OCI-LY1 (cell line): ENCODE measurements around the gene SPATA31D4.

Source experiments
- H2AFZ ChIP-seq: fragments of 200-600 bp; sonication (generic), shearing (Covaris generic); 2 replicates; pipeline ENCODE4 v1.6.0; 2014; ENCODE audit warnings: antibody characterized with exemption, mild to moderate bottlenecking, low read length
- H3F3A ChIP-seq: fragments of 200-600 bp; sonication (generic), shearing (Covaris generic); 2 replicates; pipeline ENCODE4 v1.6.0; 2014; ENCODE audit warnings: mild to moderate bottlenecking, antibody characterized with exemption, low read length, moderate library complexity; ENCODE audit not compliant: insufficient read depth
- H3K27ac ChIP-seq: fragments of 200-600 bp; sonication (generic); 2 replicates; pipeline ENCODE4 v1.5.1; 2014; ENCODE audit warnings: low read length, mixed run types, mild to moderate bottlenecking, low read depth; ENCODE audit not compliant: poor library complexity, severe bottlenecking
- H3K27me3 ChIP-seq: fragments of 200-600 bp; sonication (generic); 2 replicates; pipeline ENCODE4 v1.6.0; 2014; ENCODE audit warnings: antibody characterized with exemption, mild to moderate bottlenecking, low read length, moderate library complexity; ENCODE audit not compliant: insufficient read depth
- H3K36me3 ChIP-seq: fragments of 200-600 bp; sonication (generic); 2 replicates; pipeline ENCODE4 v1.6.1; 2014; ENCODE audit warnings: mild to moderate bottlenecking, antibody characterized with exemption, low read length, moderate library complexity, mixed read lengths; ENCODE audit not compliant: insufficient read depth
- H3K4me1 ChIP-seq: fragments of 200-600 bp; sonication (generic); 2 replicates; pipeline ENCODE4 v1.5.1; 2014; ENCODE audit warnings: mild to moderate bottlenecking, low read length, moderate library complexity; ENCODE audit not compliant: insufficient read depth, severe bottlenecking
- H3K4me2 ChIP-seq: fragments of 200-600 bp; sonication (generic), shearing (Covaris generic); 2 replicates; pipeline ENCODE4 v1.6.1; 2014; ENCODE audit warnings: low read length
- H3K4me3 ChIP-seq: fragments of 200-600 bp; sonication (generic); 2 replicates; pipeline ENCODE4 v1.5.1; 2014; ENCODE audit warnings: low read length, low read depth, mild to moderate bottlenecking, mixed read lengths; ENCODE audit not compliant: poor library complexity, severe bottlenecking
- H3K79me2 ChIP-seq: fragments of 200-600 bp; shearing (Covaris generic); 2 replicates; pipeline ENCODE4 v1.6.1; 2016; ENCODE audit warnings: mixed run types, low read length, mixed read lengths; ENCODE audit not compliant: insufficient read depth
- H3K9ac ChIP-seq: fragments of 200-600 bp; sonication (generic), shearing (Covaris generic); 2 replicates; pipeline ENCODE4 v1.6.1; 2014; ENCODE audit warnings: mild to moderate bottlenecking, low read length, mixed read lengths
- H3K9me2 ChIP-seq: fragments of 200-600 bp; sonication (generic), shearing (Covaris generic); 2 replicates; pipeline ENCODE4 v1.6.1; 2014; ENCODE audit warnings: low read depth, mild to moderate bottlenecking, low read length, mixed read lengths
- H3K9me3 ChIP-seq: fragments of 200-600 bp; shearing (Covaris generic); 2 replicates; pipeline ENCODE4 v1.6.1; 2014; ENCODE audit warnings: low read length, mixed read lengths
- H4K20me1 ChIP-seq: fragments of 200-600 bp; sonication (generic), shearing (Covaris generic); 2 replicates; pipeline ENCODE4 v1.6.0; 2016; ENCODE audit warnings: mild to moderate bottlenecking, low read length; ENCODE audit not compliant: insufficient read depth
- EZH2 ChIP-seq: fragments of 200-600 bp; sonication (generic), shearing (Covaris generic); IDR thresholded peaks from 2 replicates; pipeline ENCODE4 v1.8.0; 2017; ENCODE audit warnings: borderline replicate concordance, mixed run types, mild to moderate bottlenecking, antibody characterized with exemption, low read length, moderate library complexity, mixed read lengths
- TF ChIP-seq, protein P1 (sequence below): fragments of 200-600 bp; sonication (generic), shearing (Covaris generic); IDR thresholded peaks from 2 replicates; pipeline ENCODE4 v1.5.1; 2017; ENCODE audit warnings: mild to moderate bottlenecking, antibody characterized with exemption, low read length, moderate library complexity, mixed read lengths

Gene SPATA31D4

DNA sequence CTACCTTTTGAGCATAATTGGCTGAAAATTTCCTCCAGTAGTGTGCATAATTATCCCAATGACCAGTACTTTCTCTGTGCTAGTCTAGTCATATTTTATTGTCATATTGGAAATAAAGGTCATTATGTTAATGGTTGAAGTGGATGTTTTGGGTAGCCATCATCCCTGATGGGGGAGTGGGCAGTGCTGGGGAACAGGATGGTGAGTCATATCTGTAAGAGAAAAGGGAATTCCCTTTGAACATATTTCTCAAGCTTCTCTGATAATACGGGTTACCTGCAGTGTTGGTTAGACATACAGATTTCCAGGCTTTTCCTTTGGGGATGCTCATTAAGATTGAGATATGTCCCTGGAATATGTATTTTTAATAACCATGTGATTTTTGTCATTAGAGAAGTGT lies 33.3 kb upstream of the SPATA31D4 start:
- H3K27me3 ChIP-seq = no peaks in the 10 kb centered on the region
- no peak overlapping the region for H2AFZ ChIP-seq
- TF ChIP-seq EZH2 = no peak
- TF ChIP-seq, protein P1, sequence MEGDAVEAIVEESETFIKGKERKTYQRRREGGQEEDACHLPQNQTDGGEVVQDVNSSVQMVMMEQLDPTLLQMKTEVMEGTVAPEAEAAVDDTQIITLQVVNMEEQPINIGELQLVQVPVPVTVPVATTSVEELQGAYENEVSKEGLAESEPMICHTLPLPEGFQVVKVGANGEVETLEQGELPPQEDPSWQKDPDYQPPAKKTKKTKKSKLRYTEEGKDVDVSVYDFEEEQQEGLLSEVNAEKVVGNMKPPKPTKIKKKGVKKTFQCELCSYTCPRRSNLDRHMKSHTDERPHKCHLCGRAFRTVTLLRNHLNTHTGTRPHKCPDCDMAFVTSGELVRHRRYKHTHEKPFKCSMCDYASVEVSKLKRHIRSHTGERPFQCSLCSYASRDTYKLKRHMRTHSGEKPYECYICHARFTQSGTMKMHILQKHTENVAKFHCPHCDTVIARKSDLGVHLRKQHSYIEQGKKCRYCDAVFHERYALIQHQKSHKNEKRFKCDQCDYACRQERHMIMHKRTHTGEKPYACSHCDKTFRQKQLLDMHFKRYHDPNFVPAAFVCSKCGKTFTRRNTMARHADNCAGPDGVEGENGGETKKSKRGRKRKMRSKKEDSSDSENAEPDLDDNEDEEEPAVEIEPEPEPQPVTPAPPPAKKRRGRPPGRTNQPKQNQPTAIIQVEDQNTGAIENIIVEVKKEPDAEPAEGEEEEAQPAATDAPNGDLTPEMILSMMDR = no peak
- H3F3A ChIP-seq = no peaks in the 10 kb centered on the region
- no peaks in the 10 kb centered on the region for H3K79me2 ChIP-seq
- no peaks in the 10 kb centered on the region for H3K36me3 ChIP-seq
- H3K9me3 ChIP-seq = no peaks in the 10 kb centered on the region
- H3K9ac ChIP-seq = no peak overlapping the region
- H4K20me1 ChIP-seq = no peaks in the 10 kb centered on the region
- no peaks in the 10 kb centered on the region for H3K4me1 ChIP-seq
- no peaks in the 10 kb centered on the region for H3K9me2 ChIP-seq
- no peak overlapping the region for H3K4me2 ChIP-seq
- H3K27ac ChIP-seq = no peak overlapping the region
- no peak overlapping the region for H3K4me3 ChIP-seq

GRCh38 chr9:81896070-81896469 lies 32.2 kb upstream of the SPATA31D4 start:
- no peak overlapping the region for H3K27ac ChIP-seq
- H3K9ac ChIP-seq = no peak overlapping the region

GRCh38 chr9:81898851-81899250 lies 29.4 kb upstream of the SPATA31D4 start:
- TF ChIP-seq, protein P1 = no peak
- TF ChIP-seq EZH2 = no peak
- no peak overlapping the region for H2AFZ ChIP-seq

More at GRCh38 chr9:81896070-81896469, 32.2 kb upstream of the SPATA31D4 start:
- H3K9me3 ChIP-seq = no peaks in the 10 kb centered on the region
- no peak overlapping the region for H2AFZ ChIP-seq
- H3K27me3 ChIP-seq = no peaks in the 10 kb centered on the region
- no peaks in the 10 kb centered on the region for H3K79me2 ChIP-seq
- H3K4me3 ChIP-seq = no peak overlapping the region
- TF ChIP-seq EZH2 = no peak
- TF ChIP-seq, protein P1 = no peak
- no peak overlapping the region for H3K4me2 ChIP-seq
- H3K4me1 ChIP-seq = no peaks in the 10 kb centered on the region
- no peaks in the 10 kb centered on the region for H3K9me2 ChIP-seq
- H3K36me3 ChIP-seq = no peaks in the 10 kb centered on the region
- H4K20me1 ChIP-seq = no peaks in the 10 kb centered on the region
- H3F3A ChIP-seq = no peaks in the 10 kb centered on the region

More at GRCh38 chr9:81898851-81899250, 29.4 kb upstream of the SPATA31D4 start:
- Histone ChIP-seq H3K9me3 (no peaks in the 10 kb centered on the region), H3K4me3 (no peak overlapping the region), H3K9ac (no peak overlapping the region), H3K4me1 (no peaks in the 10 kb centered on the region), H3K4me2 (no peak overlapping the region), H3F3A (no peaks in the 10 kb centered on the region), H4K20me1 (no peaks in the 10 kb centered on the region), H3K36me3 (no peaks in the 10 kb centered on the region), H3K27ac (no peak overlapping the region), H3K27me3 (no peaks in the 10 kb centered on the region), H3K9me2 (no peaks in the 10 kb centered on the region), H3K79me2 (no peaks in the 10 kb centered on the region)
